ENCODE data around the gene RBM19.

Gene RBM19

GRCh38 chr12:113973109-113973904 lies 7.2 kb upstream of the RBM19 start:
- no peak overlapping the region for H3K27ac ChIP-seq
- TF ChIP-seq CTCF (conservative IDR thresholded peaks at IDR 0.05) (no peak), ZFX (IDR thresholded peaks at IDR 0.05) (no peak)

DNA sequence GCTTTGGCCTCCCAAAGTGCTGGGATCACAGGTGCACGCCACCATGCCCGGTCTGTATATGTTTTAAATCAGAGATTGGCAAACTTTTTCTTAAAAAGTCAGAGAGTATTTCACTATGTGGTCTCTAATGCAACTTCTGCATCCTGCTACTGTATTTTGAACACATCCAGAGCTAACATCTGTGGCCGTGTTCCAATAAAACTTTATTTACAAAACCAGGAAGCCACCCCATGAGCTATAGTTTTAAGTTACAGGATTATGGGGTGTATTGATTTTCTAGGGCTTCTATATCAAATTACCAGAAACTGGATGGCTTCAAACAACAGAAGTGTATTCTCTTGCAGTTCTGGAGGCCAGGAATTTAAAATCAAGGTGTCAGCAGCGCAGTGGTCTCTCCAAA lies 5.3 kb upstream of the RBM19 start:
- TF ChIP-seq ZFX (IDR thresholded peaks at IDR 0.05) (no peak), CTCF (conservative IDR thresholded peaks at IDR 0.05) (no peak)
- no peak overlapping the region for H3K27ac ChIP-seq

DNA sequence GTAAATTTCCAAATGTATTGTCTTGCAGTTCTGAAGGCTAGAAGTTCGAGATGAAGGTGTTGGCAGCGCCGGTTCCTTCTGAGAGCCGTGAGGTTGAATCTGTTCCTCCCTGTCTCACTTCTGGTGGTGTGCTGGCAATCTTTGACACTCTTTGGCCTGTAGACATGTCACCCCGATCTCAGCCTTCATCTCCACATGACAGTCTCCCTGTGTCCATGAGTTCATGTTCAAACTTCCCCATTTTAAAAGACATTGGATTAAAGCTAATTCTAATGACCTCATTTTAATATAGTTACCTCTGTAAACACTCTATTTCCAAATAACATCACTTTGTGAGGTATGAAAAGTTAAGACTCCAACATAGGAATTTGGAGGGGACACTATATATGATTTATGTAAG lies 4.1 kb upstream of the RBM19 start:
- TF ChIP-seq CTCF (conservative IDR thresholded peaks at IDR 0.05) (no peak), ZFX (IDR thresholded peaks at IDR 0.05) (no peak)
- H3K27ac ChIP-seq, result no peak overlapping the region

DNA sequence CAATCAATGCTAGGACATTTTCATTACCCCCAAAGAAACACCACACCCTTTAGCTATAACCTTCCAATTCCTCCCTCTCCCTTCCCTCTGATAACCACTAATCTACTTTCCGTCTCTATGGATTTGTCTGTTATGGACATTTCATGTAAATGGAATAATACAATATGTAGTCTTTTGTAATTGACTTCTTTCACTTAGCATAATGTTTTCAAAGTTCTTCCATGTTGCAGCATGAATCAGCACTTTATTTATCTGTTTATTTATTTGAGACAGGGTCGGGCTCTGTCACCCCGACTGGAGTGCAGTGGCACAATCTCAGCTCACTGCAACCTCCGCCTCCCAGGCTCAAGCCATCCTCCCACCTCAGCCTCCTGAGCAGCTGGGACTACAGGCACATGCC lies 1.2 kb upstream of the RBM19 start:
- no peak overlapping the region for H3K27ac ChIP-seq
- TF ChIP-seq CTCF (conservative IDR thresholded peaks at IDR 0.05) (no peak), ZFX (IDR thresholded peaks at IDR 0.05) (no peak)

GRCh38 chr12:113962733-113963132 lies 3.4 kb downstream of the RBM19 start:
- H3K27ac ChIP-seq, result no peak overlapping the region
- TF ChIP-seq ZFX (IDR thresholded peaks at IDR 0.05), result no peak
- no peak for TF ChIP-seq CTCF (conservative IDR thresholded peaks at IDR 0.05)

GRCh38 chr12:113961921-113962710 lies 4.0 kb downstream of the RBM19 start:
- no peak overlapping the region for H3K27ac ChIP-seq

More at GRCh38 chr12:113961921-113962710, 4.0 kb downstream of the RBM19 start:
- TF ChIP-seq ZFX (IDR thresholded peaks at IDR 0.05), result no peak
- no peak for TF ChIP-seq CTCF (conservative IDR thresholded peaks at IDR 0.05)
